ENCODE results near the gene ARFGEF2. TPM values are rescaled to one million over a fixed set of nuclear protein-coding genes. Genes with fewer than 3 reads are reported as not detected.

Gene ARFGEF2
- total and polyA plus RNA-seq, 9 donors: 9.1 to 23.9 (median 18.5) TPM

GRCh38 chr20:48928832-48929725 is 7.6 kb downstream of the ARFGEF2 start:
- 23 to 34% (median 24%) methylated on average over 3 of the region's 3 CpGs for WGBS, 3 donors
- TF ChIP-seq EP300 (IDR thresholded peaks at IDR 0.05): no peak
- H3K27me3 ChIP-seq: no peaks in the 10 kb centered on the region
- H3K27ac ChIP-seq: no peak overlapping the region
- no peak overlapping the region for H3K4me3 ChIP-seq
- DNase-seq: peak in 1 of 5 donors; percentile 19
- H3K36me3 ChIP-seq: no peaks in the 10 kb centered on the region
- intact Hi-C loops (cut with DNase I): no loop called here
- H3K9me3 ChIP-seq: no peaks in the 10 kb centered on the region
- H3K4me1 ChIP-seq (ENCODE audit: insufficient read depth): peaks cover 4% of the 10 kb centered on the region

- H3K9me3 ChIP-seq: no peaks in the 10 kb centered on the region
- H3K27ac ChIP-seq: no peak overlapping the region
- intact Hi-C loops (cut with DNase I): no loop called here
- H3K4me3 ChIP-seq: no peak overlapping the region
- WGBS, 3 donors: 71 to 74% (median 72%) methylated on average over 6 of the region's 6 CpGs
- H3K4me1 ChIP-seq (ENCODE audit: insufficient read depth): peaks cover 4% of the 10 kb centered on the region
- H3K36me3 ChIP-seq: no peaks in the 10 kb centered on the region
- TF ChIP-seq CTCF (IDR thresholded peaks at IDR 0.05) (no peak), POLR2A (IDR thresholded peaks at IDR 0.05) (no peak), EP300 (IDR thresholded peaks at IDR 0.05) (no peak)
- no peak for DNase-seq
- no peaks in the 10 kb centered on the region for H3K27me3 ChIP-seq
These were observed 8.5 kb downstream of the ARFGEF2 start for GRCh38 chr20:48930035-48930434.

DNA sequence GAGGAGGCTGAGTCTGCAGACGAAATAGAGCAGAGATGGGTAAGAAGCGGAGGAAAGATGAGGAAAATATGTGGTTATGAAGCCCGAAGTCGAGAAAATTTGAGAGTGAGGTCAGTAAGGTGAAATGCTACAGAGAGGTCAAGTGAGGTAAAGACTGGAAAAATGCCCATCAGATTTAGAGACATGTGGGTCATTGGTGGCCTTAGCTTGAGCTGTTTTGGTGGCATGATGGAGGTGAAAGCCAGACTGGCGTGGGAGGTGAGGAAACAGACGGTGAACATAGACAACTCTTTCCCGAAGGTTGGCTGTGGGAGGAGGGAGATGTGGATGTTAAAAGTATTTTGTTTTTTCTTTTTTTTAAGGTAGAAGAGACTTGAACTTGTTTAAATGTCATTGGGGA is 9.4 kb downstream of the ARFGEF2 start:
- H3K27me3 ChIP-seq: no peaks in the 10 kb centered on the region
- no peak for DNase-seq
- H3K4me3 ChIP-seq: no peak overlapping the region
- H3K4me1 ChIP-seq (ENCODE audit: insufficient read depth): peaks cover 4% of the 10 kb centered on the region
- no peaks in the 10 kb centered on the region for H3K36me3 ChIP-seq
- intact Hi-C loops (cut with DNase I): no loop called here
- no peaks in the 10 kb centered on the region for H3K9me3 ChIP-seq
- H3K27ac ChIP-seq: no peak overlapping the region
- TF ChIP-seq POLR2A (IDR thresholded peaks at IDR 0.05) (no peak), EP300 (IDR thresholded peaks at IDR 0.05) (no peak), CTCF (IDR thresholded peaks at IDR 0.05) (no peak)
- 68 to 76% (median 74%) methylated on average over 7 of the region's 7 CpGs for WGBS, 3 donors

- Histone ChIP-seq H3K9me3 (no peaks in the 10 kb centered on the region), H3K27me3 (no peaks in the 10 kb centered on the region), H3K4me1 (ENCODE audit: insufficient read depth) (peaks cover 4% of the 10 kb centered on the region), H3K27ac (no peak overlapping the region), H3K36me3 (no peaks in the 10 kb centered on the region), H3K4me3 (no peak overlapping the region)
- TF ChIP-seq EP300 (IDR thresholded peaks at IDR 0.05): no peak
- no peak for TF ChIP-seq POLR2A (IDR thresholded peaks at IDR 0.05)
- TF ChIP-seq CTCF (IDR thresholded peaks at IDR 0.05): no peak
- WGBS, 3 donors: 96 to 98% (median 97%) methylated on average over 9 of the region's 9 CpGs
- DNase-seq: no peak
- intact Hi-C loops (cut with DNase I): no loop called here
These were observed 10.2 kb downstream of the ARFGEF2 start for GRCh38 chr20:48931527-48932374.

Measured in ovary (tissue), 9 donors.